HG03558 (cell line): ENCODE measurements around the gene CARD16.
"Not testable (repeated sequence)": the region's sequence is repeated elsewhere in the genome, so short reads cannot be mapped to it uniquely, and the experiment has no call there.

Source experiments
- ATAC-seq: cut with Tn5 transposase; IDR thresholded peaks from one replicate; pipeline ENCODE4 v1.9.1; 2021; ENCODE audit warnings: moderate number of reproducible peaks; ENCODE audit not compliant: unreplicated experiment; ENCODE audit errors: extremely low read depth

Gene CARD16

DNA sequence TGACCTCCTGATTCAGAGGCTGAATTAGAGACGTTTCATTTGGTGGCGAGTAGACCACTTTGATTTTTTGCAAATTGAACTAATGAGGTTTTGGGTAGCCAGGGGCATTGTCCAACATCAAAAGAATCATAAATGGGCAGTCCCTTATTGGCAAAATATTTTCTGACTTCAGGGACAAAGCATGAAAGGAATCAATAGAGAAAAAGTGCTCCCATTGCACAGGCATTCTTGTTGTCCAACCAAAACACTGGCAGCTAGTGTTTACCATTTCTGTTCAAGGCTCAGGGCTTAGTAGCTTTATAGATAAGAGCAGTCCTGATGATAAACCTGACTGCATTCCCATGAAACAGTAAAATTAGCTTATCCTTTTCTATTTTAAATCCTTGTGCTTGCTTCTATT lies 6.4 kb upstream of the CARD16 start:
- ATAC-seq, result no peak

DNA sequence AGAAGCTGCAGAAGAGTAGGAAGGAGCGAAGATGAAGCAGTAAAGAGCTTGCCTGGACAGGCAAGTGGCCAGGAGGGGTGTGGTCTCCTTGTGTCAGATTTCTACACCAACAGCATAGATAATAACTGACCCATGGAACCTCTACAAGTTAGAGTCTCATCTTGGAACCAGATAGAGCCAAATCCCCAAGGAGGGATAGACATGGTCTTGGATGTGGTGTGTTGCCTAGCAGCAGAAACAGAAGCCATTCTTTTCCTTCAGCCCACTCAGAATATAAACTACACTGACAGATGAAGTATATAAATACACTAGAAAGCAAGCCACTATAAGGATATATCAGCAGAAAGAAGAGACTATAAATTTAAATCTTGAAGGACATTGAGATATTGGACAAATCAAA lies 4.3 kb upstream of the CARD16 start:
- ATAC-seq, result no peak

DNA sequence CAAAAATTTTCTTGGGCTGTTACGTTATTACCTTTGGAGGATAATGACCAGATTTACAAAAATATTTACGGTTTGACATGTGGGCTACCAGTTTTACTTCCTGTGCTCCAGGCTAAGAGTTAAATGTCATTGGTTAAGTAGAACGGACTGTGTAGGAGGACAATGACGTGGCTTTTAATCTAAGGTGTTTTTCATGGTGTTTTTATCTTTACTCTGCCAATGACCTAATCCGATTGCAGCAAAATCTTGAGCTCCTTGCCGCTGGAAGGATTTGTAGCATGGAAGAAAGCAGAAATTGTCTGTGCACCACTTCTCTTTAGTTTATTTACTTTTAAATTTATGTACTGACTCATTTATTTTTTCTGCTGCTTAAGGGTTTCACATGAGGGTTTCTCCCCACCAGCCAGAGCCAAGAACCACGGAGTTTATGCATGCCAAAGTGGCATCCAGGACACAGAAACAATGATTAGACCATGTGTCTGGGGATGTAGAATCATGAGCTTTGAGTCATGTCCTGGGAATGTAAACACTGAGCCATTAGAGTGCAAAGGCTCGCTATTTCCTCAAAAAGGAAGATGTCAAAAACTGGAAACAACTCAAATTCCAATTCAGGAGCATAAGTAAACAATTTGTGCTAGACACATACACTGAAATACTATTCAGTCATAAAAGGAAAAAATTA lies 1.9 kb upstream of the CARD16 start:
- no peak for ATAC-seq

- ATAC-seq, result no peak
Measured at GRCh38 chr11:105045676-105046296, 651 bp upstream of the CARD16 start.

- no peak for ATAC-seq
Measured at GRCh38 chr11:105042178-105042577, 3.0 kb downstream of the CARD16 start.

GRCh38 chr11:105040703-105041102 lies 4.4 kb downstream of the CARD16 start:
- ATAC-seq, result no peak

- peak; percentile 95 for ATAC-seq
Measured at GRCh38 chr11:105034813-105035620, 10.1 kb downstream of the CARD16 start, which contains the start of gene CASP1. TSS of gene CASP1 (minus strand) at chr11:105035144. CDS start at chr11:105035113, 31 bp downstream.

GRCh38 chr11:105034388-105034787 lies 10.7 kb downstream of the CARD16 start:
- ATAC-seq, result not testable (repeated sequence)

GRCh38 chr11:105033781-105034180 lies 11.4 kb downstream of the CARD16 start:
- no peak for ATAC-seq

DNA sequence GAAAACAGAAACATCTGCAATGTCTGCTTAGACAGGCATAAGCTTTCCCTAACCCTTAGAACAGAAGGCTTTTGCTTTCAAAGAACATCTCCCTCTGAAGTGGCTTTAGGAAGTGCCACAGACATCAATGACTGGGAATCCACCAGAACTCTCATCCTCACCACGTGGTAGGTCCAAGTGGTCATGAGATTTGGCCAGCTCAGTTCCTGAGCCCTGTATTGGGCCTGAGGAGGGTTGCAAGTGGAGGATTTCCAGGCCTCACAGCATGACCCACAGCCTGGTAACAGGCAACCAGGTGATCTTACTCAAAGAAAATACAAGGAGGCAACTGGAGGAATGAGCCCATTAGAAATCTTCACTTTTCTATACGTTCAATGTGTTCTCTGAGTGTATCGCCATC lies 11.8 kb downstream of the CARD16 start:
- ATAC-seq, result no peak

DNA sequence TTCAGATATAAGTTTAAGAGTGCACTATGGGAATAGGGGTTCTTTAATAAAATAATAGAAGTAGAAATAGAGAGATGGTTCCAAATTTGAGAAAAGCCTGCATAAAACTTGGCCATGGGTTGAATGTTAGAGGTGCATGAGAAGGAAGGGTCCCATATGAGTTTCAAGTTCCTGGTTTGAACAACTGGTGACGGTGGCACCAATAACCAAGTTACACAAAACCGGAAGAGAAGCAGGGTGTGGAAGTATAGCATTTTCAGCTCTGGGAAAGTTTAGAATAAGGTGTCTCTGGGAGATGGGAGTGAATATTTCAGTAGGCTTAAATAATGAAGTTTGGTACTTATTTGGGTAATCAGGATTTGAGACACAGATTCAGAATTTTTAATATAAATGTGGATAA lies 12.6 kb downstream of the CARD16 start:
- ATAC-seq, result no peak

GRCh38 chr11:105027678-105028077 lies 17.5 kb downstream of the CARD16 start:
- no peak for ATAC-seq

DNA sequence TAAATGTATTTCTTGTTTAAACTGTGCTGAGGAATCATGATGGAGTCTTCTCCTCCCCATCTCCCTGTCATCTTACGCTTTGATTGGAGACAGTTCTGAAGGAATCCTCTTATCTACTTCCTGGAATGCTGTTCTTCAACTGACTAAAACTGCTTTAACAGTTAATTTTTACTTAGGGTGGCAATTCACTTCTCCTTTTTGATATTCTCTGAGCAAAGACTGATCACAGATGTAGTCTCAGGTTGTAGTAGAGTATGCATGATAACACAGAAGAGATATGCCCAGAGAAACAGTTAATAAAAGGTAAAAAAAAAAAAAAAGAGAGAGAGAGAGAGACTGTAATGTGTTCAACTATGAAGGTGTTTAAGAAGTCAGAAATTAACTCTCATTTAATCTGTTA lies 20.7 kb downstream of the CARD16 start:
- ATAC-seq, result no peak

- ATAC-seq, result no peak
Measured at GRCh38 chr11:105023003-105023402, 22.1 kb downstream of the CARD16 start, which contains the start of gene CASP5. TSS of gene CASP5 (minus strand) at chr11:105023168. CDS start at chr11:105023136, 32 bp downstream.

DNA sequence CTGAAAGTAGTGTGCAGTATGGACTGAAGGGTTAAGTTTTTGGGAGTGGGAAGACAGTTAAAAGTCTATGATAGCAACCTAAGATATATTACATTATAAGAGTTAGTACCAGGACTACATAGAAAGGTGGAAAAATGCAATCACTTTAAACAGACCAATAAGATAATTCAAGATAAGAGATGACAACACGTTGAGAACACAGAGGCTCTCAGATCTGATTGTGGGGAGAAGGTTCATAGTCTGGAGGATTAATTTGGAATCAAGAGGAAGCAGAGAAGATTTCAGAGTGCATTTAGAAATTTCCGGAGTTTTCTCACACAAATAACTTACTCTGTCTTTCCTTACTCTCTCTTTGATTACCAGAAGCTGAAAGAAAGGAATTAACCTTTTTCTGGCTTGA lies 22.6 kb downstream of the CARD16 start:
- ATAC-seq, result no peak

GRCh38 chr11:105007463-105007862 lies 37.7 kb downstream of the CARD16 start:
- ATAC-seq, result no peak

GRCh38 chr11:105005451-105005845 lies 39.7 kb downstream of the CARD16 start:
- no peak for ATAC-seq

- no peak for ATAC-seq
Measured at GRCh38 chr11:105004021-105004420, 41.1 kb downstream of the CARD16 start.

DNA sequence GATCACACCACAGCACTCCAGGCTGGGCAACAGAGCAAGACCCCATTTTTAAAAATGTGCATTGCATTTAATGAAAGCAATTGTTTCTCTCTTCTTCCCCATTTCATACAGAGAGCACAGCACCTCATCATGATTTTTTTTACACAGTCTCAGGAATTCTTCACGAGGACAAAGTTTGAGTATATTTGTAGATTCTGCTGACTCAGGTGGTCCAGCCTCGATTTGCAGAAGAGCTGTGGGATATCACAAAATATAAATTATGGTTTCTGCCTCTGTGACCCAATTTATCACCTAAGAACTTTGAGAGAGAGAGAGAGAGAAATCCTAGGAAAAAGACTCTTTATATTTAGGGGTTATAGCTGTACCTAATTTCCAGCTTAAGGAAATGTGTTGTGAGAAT lies 42.0 kb downstream of the CARD16 start:
- ATAC-seq, result no peak

GRCh38 chr11:105000797-105001196 lies 44.3 kb downstream of the CARD16 start:
- ATAC-seq, result peak; percentile 87

- ATAC-seq, result no peak
Measured at GRCh38 chr11:105000167-105000566, 45.0 kb downstream of the CARD16 start.
